Lower leg skin (tissue), 3 donors: ENCODE results near the gene GABRG3.

Experiments used
- CTCF ChIP-seq, 3 donors: fragments of 450-650 bp; IDR thresholded peaks; one replicate each; pipeline ENCODE4 v1.5.1; 2016; ENCODE audit warnings: antibody characterized with exemption in 3 of 3, mild to moderate bottlenecking in 3 of 3, moderate library complexity in 2 of 3
- POLR2A ChIP-seq, 2 donors: fragments of 450-650 bp; IDR thresholded peaks; one replicate each; pipeline ENCODE4 v1.6.1; 2016 to 2017; ENCODE audit warnings: antibody characterized with exemption in 2 of 2, mild to moderate bottlenecking in 1 of 2, moderate library complexity in 1 of 2

- no peak for TF ChIP-seq CTCF (IDR thresholded peaks at IDR 0.05)
- no peak for TF ChIP-seq POLR2A (IDR thresholded peaks at IDR 0.05)
Observed at GRCh38 chr15:27550635-27551034, 579.7 kb downstream of the GABRG3 start.
